NOMO-1 treated with DMSO at 0.1 percent for 48 hours (cell line): Measurements from ENCODE around the gene GPR141.

ENCODE experiments used
- DNase-seq: peaks from one replicate; lab custom pipeline; 2025; ENCODE audit not compliant: unreplicated experiment; lab: John Stamatoyannopoulos, UW

The GPR141 gene

DNA sequence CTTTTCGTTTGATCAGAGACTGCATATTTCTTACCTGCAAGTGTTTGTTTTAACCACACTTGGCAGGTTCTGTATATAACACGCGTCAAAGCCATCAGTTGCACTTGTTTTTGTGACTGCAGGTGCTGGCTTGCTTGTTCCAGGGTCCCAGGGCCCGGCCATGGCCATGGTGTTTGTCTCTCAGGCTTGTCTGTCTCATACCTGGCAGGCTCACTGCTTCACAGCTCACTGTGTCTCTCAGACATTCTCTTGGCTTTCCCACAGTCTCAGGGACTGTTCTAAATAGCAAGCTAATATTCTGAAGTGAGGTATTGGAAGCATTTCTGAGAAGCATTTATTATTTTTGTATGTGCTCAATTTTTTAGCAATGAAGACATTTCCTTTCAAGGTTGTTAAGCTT lies 46.9 kb downstream of the GPR141 start:
- DNase-seq: no peak

DNA sequence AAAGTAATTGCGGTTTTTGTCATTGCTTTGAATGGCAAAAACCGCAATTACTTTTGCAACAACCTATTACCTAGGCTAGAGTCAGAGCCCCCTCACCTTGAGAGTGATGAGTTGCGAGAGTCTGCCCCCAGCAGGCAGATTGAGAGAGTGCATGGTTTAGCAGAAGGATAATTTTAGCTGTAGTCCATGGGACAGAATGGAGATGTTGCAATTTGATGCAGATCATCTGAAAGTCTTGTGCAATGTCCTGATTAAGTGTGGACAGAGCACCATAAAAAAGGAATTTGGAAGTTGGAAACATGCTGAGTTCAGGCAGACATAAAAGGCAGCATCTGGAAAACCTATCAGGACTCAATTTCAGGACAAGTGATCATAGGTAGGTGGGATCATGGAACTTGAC lies 48.7 kb downstream of the GPR141 start:
- DNase-seq: peak; percentile 97

- no peak for DNase-seq
Observed at GRCh38 chr7:37732888-37733287, 49.3 kb downstream of the GPR141 start.

DNA sequence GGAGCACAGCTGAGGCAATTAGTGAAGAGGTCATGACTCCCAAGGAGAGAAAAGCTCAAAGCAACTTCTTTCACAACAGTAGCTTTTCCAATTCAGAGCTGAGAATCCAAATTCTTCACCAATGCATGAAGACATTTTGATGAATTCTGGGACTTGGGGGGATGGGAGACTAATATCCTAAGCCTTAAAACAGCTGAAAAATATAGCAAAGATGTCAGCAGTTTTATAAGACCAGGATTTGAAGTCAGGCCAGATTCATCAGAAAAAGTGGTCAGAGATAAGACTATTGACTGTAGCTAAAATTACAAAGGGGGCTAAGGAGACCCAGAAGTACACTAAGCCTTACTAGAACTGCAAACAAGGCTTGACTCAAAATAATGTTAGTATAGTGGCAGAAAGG lies 51.6 kb downstream of the GPR141 start:
- no peak for DNase-seq

DNA sequence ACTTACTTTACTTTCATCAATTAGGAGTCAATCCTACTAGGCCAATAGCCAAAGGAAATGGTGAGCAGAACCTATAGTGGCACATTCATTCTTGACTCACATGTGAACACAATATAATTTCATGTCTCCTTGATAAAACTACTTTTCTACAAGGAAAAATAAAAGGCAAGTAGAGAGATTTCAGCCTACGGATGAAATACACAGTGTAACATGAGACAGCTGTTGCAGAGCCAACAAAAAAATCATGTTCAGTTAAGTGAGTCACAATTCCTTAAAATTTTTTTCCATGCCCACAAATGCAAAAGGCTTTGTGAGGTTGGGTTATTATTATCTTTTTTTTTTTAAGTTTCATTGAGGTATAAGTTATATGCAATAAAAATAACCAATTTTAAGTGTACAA lies 54.8 kb downstream of the GPR141 start:
- no peak for DNase-seq

DNA sequence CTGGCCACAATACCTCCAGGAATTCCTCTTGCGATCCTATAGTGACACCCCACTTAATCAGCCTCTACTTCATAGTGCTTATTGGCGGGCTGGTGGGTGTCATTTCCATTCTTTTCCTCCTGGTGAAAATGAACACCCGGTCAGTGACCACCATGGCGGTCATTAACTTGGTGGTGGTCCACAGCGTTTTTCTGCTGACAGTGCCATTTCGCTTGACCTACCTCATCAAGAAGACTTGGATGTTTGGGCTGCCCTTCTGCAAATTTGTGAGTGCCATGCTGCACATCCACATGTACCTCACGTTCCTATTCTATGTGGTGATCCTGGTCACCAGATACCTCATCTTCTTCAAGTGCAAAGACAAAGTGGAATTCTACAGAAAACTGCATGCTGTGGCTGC lies 56.8 kb downstream of the GPR141 start:
- DNase-seq: no peak

GRCh38 chr7:37741776-37742175 lies 58.2 kb downstream of the GPR141 start:
- peak; percentile 51 for DNase-seq

DNA sequence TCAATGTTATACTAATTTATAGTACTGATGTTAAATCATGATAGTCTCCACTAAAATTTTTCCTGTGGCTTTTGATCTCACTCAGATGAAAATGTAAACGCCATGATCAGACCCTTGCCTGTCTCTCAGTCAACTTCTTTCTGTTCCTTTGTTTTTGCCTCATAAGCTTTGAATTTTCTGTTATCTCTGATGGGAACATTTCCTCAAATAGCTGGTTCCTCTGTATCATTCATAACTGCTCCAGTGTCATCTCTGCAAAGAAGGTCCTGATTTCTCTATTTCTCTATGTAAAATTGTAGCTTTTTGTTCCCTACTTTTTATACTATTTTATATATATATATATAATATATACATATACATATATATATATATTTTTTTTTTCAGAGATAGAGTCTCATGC lies 67.5 kb downstream of the GPR141 start:
- no peak for DNase-seq

GRCh38 chr7:37753398-37754050 lies 70.0 kb downstream of the GPR141 start:
- no peak for DNase-seq

- DNase-seq: no peak
Observed at GRCh38 chr7:37756797-37757551, 73.4 kb downstream of the GPR141 start.

GRCh38 chr7:37757563-37757962 lies 74.0 kb downstream of the GPR141 start:
- no peak for DNase-seq

- no peak for DNase-seq
Observed at GRCh38 chr7:37758501-37759045, 75.0 kb downstream of the GPR141 start.

DNA sequence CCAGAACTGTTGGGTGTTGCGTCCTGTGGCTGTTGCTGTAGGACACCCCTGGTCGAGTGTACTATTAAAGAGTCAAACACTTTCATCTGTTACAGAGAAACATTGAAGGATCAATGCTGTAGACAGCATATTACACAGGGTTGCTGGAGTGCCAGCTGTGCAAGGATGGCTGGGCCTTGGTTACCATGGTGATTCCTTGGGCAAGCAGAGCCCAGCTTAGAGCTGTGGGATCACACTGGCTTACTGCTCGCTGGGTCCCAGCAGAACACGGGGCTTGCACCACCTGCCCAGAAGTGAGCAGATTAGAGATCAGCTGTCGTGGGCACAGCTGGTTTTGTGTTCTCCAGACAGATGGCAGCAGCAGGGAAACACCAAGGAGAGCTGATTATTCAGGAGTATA lies 76.0 kb downstream of the GPR141 start:
- DNase-seq: no peak

DNA sequence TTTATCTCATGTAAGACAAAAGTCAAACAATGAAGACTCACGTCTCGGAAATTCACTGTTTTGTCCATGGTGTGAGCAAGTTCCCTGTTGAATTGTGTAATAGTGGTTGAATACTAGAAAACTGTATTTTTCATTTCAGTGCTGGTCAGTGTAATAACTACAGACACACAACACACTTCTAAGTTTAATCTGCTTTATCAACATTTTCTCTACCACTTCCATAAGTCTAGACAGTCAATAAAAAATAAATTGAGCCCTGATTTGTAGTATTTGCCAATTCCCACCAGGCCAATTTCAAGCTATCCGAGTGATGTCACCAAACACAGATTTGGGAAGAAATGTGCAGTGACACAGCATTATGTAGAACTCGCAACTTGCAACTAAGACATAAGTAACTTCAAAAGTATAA lies 81.9 kb downstream of the GPR141 start:
- DNase-seq: peak; percentile 43

GRCh38 chr7:37765872-37766525 lies 82.4 kb downstream of the GPR141 start:
- DNase-seq: peak; percentile 86

GRCh38 chr7:37768611-37769010 lies 85.0 kb downstream of the GPR141 start:
- no peak for DNase-seq

GRCh38 chr7:37769291-37769690 lies 85.7 kb downstream of the GPR141 start:
- DNase-seq: no peak

DNA sequence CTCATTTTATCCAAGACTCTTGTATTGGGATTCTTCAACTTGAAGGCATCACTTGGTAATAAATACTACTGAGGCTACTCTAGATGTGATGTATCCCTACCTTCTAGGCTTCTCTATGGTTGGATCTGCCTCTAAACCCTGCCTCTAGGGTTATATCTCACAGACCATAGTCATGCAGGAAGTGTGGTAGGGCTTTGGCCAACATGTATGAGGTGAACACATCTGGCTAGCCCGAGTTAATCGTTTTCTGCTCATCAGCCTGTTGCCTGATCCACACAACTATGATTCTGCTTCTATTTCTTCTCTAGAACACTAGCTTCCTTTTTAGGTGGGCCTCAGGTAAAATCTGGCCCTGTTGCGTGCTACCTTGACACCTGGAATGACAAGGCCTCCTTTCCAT lies 86.2 kb downstream of the GPR141 start:
- DNase-seq: no peak

- no peak for DNase-seq
Observed at GRCh38 chr7:37770838-37771237, 87.3 kb downstream of the GPR141 start.

- DNase-seq: no peak
Observed at GRCh38 chr7:37771342-37771741, 87.8 kb downstream of the GPR141 start.

- DNase-seq: no peak
Observed at GRCh38 chr7:37771801-37772200, 88.2 kb downstream of the GPR141 start.

DNA sequence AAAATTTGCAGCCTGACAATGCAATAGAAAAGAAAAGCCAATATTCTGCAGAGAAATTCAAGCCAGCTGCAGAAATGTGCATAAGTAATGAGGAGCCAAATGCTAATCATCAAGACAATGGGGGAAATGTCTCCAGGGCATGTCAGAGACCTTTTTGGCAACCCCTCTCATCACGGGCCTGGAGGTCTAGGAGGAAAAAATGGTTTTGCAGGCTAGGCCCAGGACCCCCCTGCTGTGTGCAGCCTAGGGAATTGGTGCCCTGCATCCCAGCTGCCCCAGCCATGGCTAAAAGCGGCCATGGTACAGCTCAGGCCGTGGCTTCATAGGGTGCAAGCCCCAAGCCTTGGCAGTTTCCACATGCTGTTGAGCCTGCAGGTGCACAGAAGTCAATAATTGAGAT lies 92.4 kb downstream of the GPR141 start:
- DNase-seq: no peak
